SK-N-SH treated with all-trans-retinoic acid at 6 μM for 48 hours (cell line): ENCODE measurements around the gene OSR1.

Experiments used
- ATAC-seq: fragments of 200-7000 bp; cut with Tn5 transposase; 3 replicates; pipeline ENCODE4 v1.9.1; 2020; ENCODE audit warnings: mild to moderate bottlenecking, moderate library complexity
- BACH2 ChIP-seq: fragments of 250-450 bp; sonication (Bioruptor Pico); IDR thresholded peaks from 2 replicates; pipeline ENCODE4 v1.9.0; 2021; ENCODE audit warnings: mild to moderate bottlenecking, borderline replicate concordance
- CREB5 ChIP-seq: fragments of 250-450 bp; sonication (Bioruptor Pico); IDR thresholded peaks from 2 replicates; pipeline ENCODE4 v1.5.1; 2020; ENCODE audit warnings: low read depth, mild to moderate bottlenecking, moderate library complexity
- CSDC2 ChIP-seq: fragments of 250-450 bp; sonication (Bioruptor Pico); IDR thresholded peaks from 2 replicates; pipeline ENCODE4 v1.5.0; 2020; ENCODE audit warnings: mild to moderate bottlenecking, moderate library complexity
- CSRNP3 ChIP-seq: fragments of 250-450 bp; sonication (Bioruptor Pico); IDR thresholded peaks from 2 replicates; pipeline ENCODE4 v1.5.1; 2021; ENCODE audit warnings: mild to moderate bottlenecking, moderate library complexity
- ESRRG ChIP-seq: fragments of 250-450 bp; sonication (Bioruptor Pico); IDR thresholded peaks from 2 replicates; pipeline ENCODE4 v1.6.1; 2021; ENCODE audit warnings: mild to moderate bottlenecking
- GLIS3 ChIP-seq: fragments of 250-450 bp; sonication (Bioruptor Pico); IDR thresholded peaks from 2 replicates; pipeline ENCODE4 v1.5.0; 2020; ENCODE audit warnings: mild to moderate bottlenecking, moderate library complexity
- ISL1 ChIP-seq: fragments of 250-450 bp; sonication (Bioruptor Pico); IDR thresholded peaks from 2 replicates; pipeline ENCODE4 v2.1.2; 2022; ENCODE audit warnings: mild to moderate bottlenecking, moderate library complexity
- OSR1 ChIP-seq: fragments of 250-450 bp; sonication (Bioruptor Pico); IDR thresholded peaks from 2 replicates; pipeline ENCODE4 v1.8.0; 2022; ENCODE audit warnings: moderate library complexity, mild to moderate bottlenecking, inconsistent platforms
- PATZ1 ChIP-seq: fragments of 250-450 bp; sonication (Bioruptor Pico); IDR thresholded peaks from 2 replicates; pipeline ENCODE4 v1.8.0; 2020; ENCODE audit warnings: mild to moderate bottlenecking, moderate library complexity, borderline replicate concordance
- POU6F1 ChIP-seq: fragments of 250-450 bp; sonication (Bioruptor Pico); IDR thresholded peaks from 2 replicates; pipeline ENCODE4 v1.8.0; 2021; ENCODE audit warnings: low read depth, mild to moderate bottlenecking, moderate library complexity, borderline replicate concordance
- PPARA ChIP-seq: fragments of 250-450 bp; sonication (Bioruptor Pico); IDR thresholded peaks from 2 replicates; pipeline ENCODE4 v1.5.0; 2020; ENCODE audit warnings: mild to moderate bottlenecking, borderline replicate concordance
- RARB ChIP-seq: fragments of 250-450 bp; sonication (Bioruptor Pico); IDR thresholded peaks from 2 replicates; pipeline ENCODE4 v1.8.0; 2021; ENCODE audit warnings: mild to moderate bottlenecking, moderate library complexity
- SNAI2 ChIP-seq: fragments of 250-450 bp; sonication (Bioruptor Pico); IDR thresholded peaks from 2 replicates; pipeline ENCODE4 v1.5.0; 2020; ENCODE audit warnings: mild to moderate bottlenecking, moderate library complexity
- TCF4 ChIP-seq: fragments of 250-450 bp; sonication (Bioruptor Pico); IDR thresholded peaks from 2 replicates; pipeline ENCODE4 v1.8.0; 2021; ENCODE audit warnings: mild to moderate bottlenecking, moderate library complexity, borderline replicate concordance
- TSHZ2 ChIP-seq: fragments of 250-450 bp; sonication (Bioruptor Pico); IDR thresholded peaks from 2 replicates; pipeline ENCODE4 v1.5.0; 2020; ENCODE audit warnings: mild to moderate bottlenecking, moderate library complexity
- ZC3H10 ChIP-seq: fragments of 250-450 bp; sonication (Bioruptor Pico); IDR thresholded peaks from 2 replicates; pipeline ENCODE4 v1.5.1; 2021; ENCODE audit warnings: mild to moderate bottlenecking, moderate library complexity
- ZFP3 ChIP-seq: fragments of 250-450 bp; sonication (Bioruptor Pico); IDR thresholded peaks from 2 replicates; pipeline ENCODE4 v1.5.0; 2020; ENCODE audit warnings: mild to moderate bottlenecking, moderate library complexity
- ZFP30 ChIP-seq: fragments of 450-650 bp; formaldehyde crosslinking; IDR thresholded peaks from 2 replicates; pipeline ENCODE4 v1.5.0; 2022; ENCODE audit warnings: mild to moderate bottlenecking, moderate library complexity
- ZNF70 ChIP-seq: fragments of 450-650 bp; formaldehyde crosslinking; IDR thresholded peaks from 2 replicates; pipeline ENCODE4 v1.5.0; 2020; ENCODE audit warnings: mild to moderate bottlenecking, moderate library complexity
- ZNF8 ChIP-seq: fragments of 450-650 bp; formaldehyde crosslinking; IDR thresholded peaks from 2 replicates; pipeline ENCODE4 v1.5.0; 2020; ENCODE audit warnings: mild to moderate bottlenecking, moderate library complexity

Gene OSR1

GRCh38 chr2:19363474-19363778 is 5.0 kb upstream of the OSR1 start:
- no peak for ATAC-seq

GRCh38 chr2:19362755-19363473 is 4.5 kb upstream of the OSR1 start:
- peak; percentile 72 for ATAC-seq

More at GRCh38 chr2:19363474-19363778, 5.0 kb upstream of the OSR1 start:
- no peak for TF ChIP-seq ZNF8 (CRISPR knock-in tag)
- no peak for TF ChIP-seq ZC3H10 (CRISPR knock-in tag)
- TF ChIP-seq BACH2 = no peak
- TF ChIP-seq ZFP3 (CRISPR knock-in tag) = no peak
- no peak for TF ChIP-seq POU6F1 (CRISPR knock-in tag)
- TF ChIP-seq SNAI2 (CRISPR knock-in tag) = no peak
- TF ChIP-seq CSDC2 = no peak

GRCh38 chr2:19362094-19362754 is 3.8 kb upstream of the OSR1 start:
- ATAC-seq = no peak
- TF ChIP-seq TSHZ2 (CRISPR knock-in tag) (no peak), ISL1 (CRISPR knock-in tag) (no peak), ZNF70 (CRISPR knock-in tag) (no peak), ZFP30 (no peak), RARB (no peak), BACH2 (no peak), PPARA (CRISPR knock-in tag) (no peak), OSR1 (CRISPR knock-in tag) (no peak), ZC3H10 (CRISPR knock-in tag) (no peak), GLIS3 (no peak), SNAI2 (CRISPR knock-in tag) (no peak), PATZ1 (no peak), ZNF8 (CRISPR knock-in tag) (no peak), CSRNP3 (no peak), TCF4 (CRISPR knock-in tag) (no peak), ESRRG (no peak), CREB5 (no peak)

More at GRCh38 chr2:19362755-19363473, 4.5 kb upstream of the OSR1 start:
- 0 out of 2 replicates have a peak, but pooled peaks have one; percentile 13 for TF ChIP-seq TCF4 (CRISPR knock-in tag)
- TF ChIP-seq TSHZ2 (CRISPR knock-in tag) = 0 out of 2 replicates have a peak, but pooled peaks have one; percentile 25
- TF ChIP-seq SNAI2 (CRISPR knock-in tag) = no peak
- TF ChIP-seq ZC3H10 (CRISPR knock-in tag) = no peak
- no peak for TF ChIP-seq ZNF70 (CRISPR knock-in tag)
- TF ChIP-seq CSDC2 = no peak
- no peak for TF ChIP-seq ZNF8 (CRISPR knock-in tag)
- peak; percentile 87 for TF ChIP-seq ZFP3 (CRISPR knock-in tag)
- TF ChIP-seq, all 23 proteins: peak for 3
